Kidney epithelial cell (primary cell): Measurements from ENCODE around the gene PPP1CC. TPM values are rescaled to one million over a fixed set of nuclear protein-coding genes. Genes with fewer than 3 reads are reported as not detected.

Experiments
- DNase-seq: peaks from one replicate; pipeline ENCODE4 v3.0.0-alpha.2; 2010; ENCODE audit warnings: low read depth
- H3K27me3 ChIP-seq: 2 replicates; pipeline ENCODE4 v1.6.0; 2011; ENCODE audit warnings: low read length; ENCODE audit not compliant: control insufficient read depth, insufficient read depth
- H3K36me3 ChIP-seq: 2 replicates; pipeline ENCODE4 v1.5.1; 2011; ENCODE audit warnings: low read length; ENCODE audit not compliant: control insufficient read depth, insufficient read depth
- H3K4me3 ChIP-seq: 2 replicates; pipeline ENCODE4 v1.5.1; 2011; ENCODE audit warnings: low read depth, mild to moderate bottlenecking, control low read depth, low read length
- CTCF ChIP-seq: IDR thresholded peaks from 2 replicates; pipeline ENCODE4 v1.5.1; 2011; ENCODE audit warnings: mild to moderate bottlenecking, moderate library complexity, low read length, control low read depth, inconsistent platforms; ENCODE audit not compliant: insufficient read depth, poor library complexity, severe bottlenecking
- total RNA-seq: library from RNA; depleted of rRNA; stranded (reverse); fragments of >200 nt; gene quantifications from 2 replicates; pipeline ENCODE4 v1.2.3, GENCODE V29; 2015

Gene PPP1CC
- total RNA-seq, 1 donor from 2014 or later = 93.1 TPM

GRCh38 chr12:110720516-110720915, 22.2 kb downstream of the PPP1CC start:
- Histone ChIP-seq H3K27me3 (no peaks in the 10 kb centered on the region), H3K4me3 (no peak overlapping the region), H3K36me3 (peaks cover 1% of the 10 kb centered on the region)
- TF ChIP-seq CTCF = no peak
- DNase-seq = no peak

- Histone ChIP-seq H3K27me3 (no peaks in the 10 kb centered on the region), H3K36me3 (no peaks in the 10 kb centered on the region), H3K4me3 (no peak overlapping the region)
- DNase-seq = no peak
- TF ChIP-seq CTCF = no peak
Observed at GRCh38 chr12:110718222-110718908, 24.3 kb downstream of the PPP1CC start.

GRCh38 chr12:110717037-110717436, 25.7 kb downstream of the PPP1CC start:
- no peak for TF ChIP-seq CTCF
- no peak overlapping the region for H3K4me3 ChIP-seq
- H3K36me3 ChIP-seq = no peaks in the 10 kb centered on the region
- no peak for DNase-seq
- H3K27me3 ChIP-seq = no peaks in the 10 kb centered on the region

- DNase-seq = no peak
- H3K27me3 ChIP-seq = no peaks in the 10 kb centered on the region
- TF ChIP-seq CTCF = no peak
- no peak overlapping the region for H3K4me3 ChIP-seq
- no peaks in the 10 kb centered on the region for H3K36me3 ChIP-seq
Observed at GRCh38 chr12:110708917-110709316, 33.8 kb downstream of the PPP1CC start.

GRCh38 chr12:110705309-110705708, 37.4 kb downstream of the PPP1CC start:
- Histone ChIP-seq H3K36me3 (no peaks in the 10 kb centered on the region), H3K27me3 (no peaks in the 10 kb centered on the region), H3K4me3 (no peak overlapping the region)
- TF ChIP-seq CTCF = no peak
- DNase-seq = no peak

- H3K27me3 ChIP-seq = no peaks in the 10 kb centered on the region
- no peaks in the 10 kb centered on the region for H3K36me3 ChIP-seq
- H3K4me3 ChIP-seq = no peak overlapping the region
- DNase-seq = no peak
- TF ChIP-seq CTCF = peak; percentile 57
Observed at GRCh38 chr12:110704750-110705149, 37.9 kb downstream of the PPP1CC start.
